T-helper 2 cell treated with Interferon-gamma antibody and Interleukin-4, amounts not matched to agents 5 μg/mL and 100 μg/mL, for 36 hours (primary cell): ENCODE measurements around the gene CRLF2.
"Not testable (repeated sequence)": the region's sequence is repeated elsewhere in the genome, so short reads cannot be mapped to it uniquely, and the experiment has no call there.

Source experiments
- DNase-seq: peaks from one replicate; pipeline ENCODE4 v3.0.0; 2021; ENCODE audit warnings: low spot score
- H3K27ac Mint-ChIP-seq: one replicate; pipeline ENCODE4 v1.8.0; 2021; ENCODE audit warnings: mild to moderate bottlenecking, mixed read lengths
- H3K27me3 Mint-ChIP-seq: one replicate; pipeline ENCODE4 v1.8.0; 2021; ENCODE audit warnings: low read depth, mixed read lengths
- H3K36me3 Mint-ChIP-seq: one replicate; pipeline ENCODE4 v1.8.0; 2021; ENCODE audit warnings: low read depth, mixed read lengths
- H3K4me1 Mint-ChIP-seq: one replicate; pipeline ENCODE4 v1.8.0; 2021; ENCODE audit warnings: low read depth, mixed read lengths
- H3K4me3 Mint-ChIP-seq: one replicate; pipeline ENCODE4 v1.8.0; 2022; ENCODE audit warnings: mild to moderate bottlenecking, moderate library complexity, mixed read lengths
- H3K9me3 Mint-ChIP-seq: one replicate; pipeline ENCODE4 v1.8.0; 2021; ENCODE audit warnings: mixed read lengths

Gene CRLF2

GRCh38 chrX:1192196-1192595, 20.3 kb downstream of the CRLF2 start:
- H3K36me3 Mint-ChIP-seq: peaks cover 13% of the 10 kb centered on the region
- not testable (repeated sequence) for H3K4me3 Mint-ChIP-seq, H3K27me3 Mint-ChIP-seq, DNase-seq, H3K4me1 Mint-ChIP-seq, H3K9me3 Mint-ChIP-seq, H3K27ac Mint-ChIP-seq

- Mint-ChIP-seq H3K27me3 (no peaks in the 10 kb centered on the region), H3K4me3 (no peak overlapping the region), H3K36me3 (peaks cover 11% of the 10 kb centered on the region), H3K27ac (no peak overlapping the region), H3K4me1 (no peaks in the 10 kb centered on the region), H3K9me3 (peaks cover 3% of the 10 kb centered on the region)
- no peak for DNase-seq
Observed at GRCh38 chrX:1190596-1191145, 21.8 kb downstream of the CRLF2 start.

- H3K9me3 Mint-ChIP-seq: no peaks in the 10 kb centered on the region
- H3K4me1 Mint-ChIP-seq: peaks cover 5% of the 10 kb centered on the region
- no peak overlapping the region for H3K4me3 Mint-ChIP-seq
- H3K27me3 Mint-ChIP-seq: no peaks in the 10 kb centered on the region
- no peak overlapping the region for H3K27ac Mint-ChIP-seq
- peak; percentile 45 for DNase-seq
- peaks cover 3% of the 10 kb centered on the region for H3K36me3 Mint-ChIP-seq
Observed at GRCh38 chrX:1185561-1185960, 26.9 kb downstream of the CRLF2 start.

GRCh38 chrX:1182211-1182610, 30.2 kb downstream of the CRLF2 start:
- no peak overlapping the region for H3K27ac Mint-ChIP-seq
- peaks cover 5% of the 10 kb centered on the region for H3K4me1 Mint-ChIP-seq
- H3K9me3 Mint-ChIP-seq: no peaks in the 10 kb centered on the region
- DNase-seq: no peak
- H3K4me3 Mint-ChIP-seq: no peak overlapping the region
- no peaks in the 10 kb centered on the region for H3K27me3 Mint-ChIP-seq
- H3K36me3 Mint-ChIP-seq: no peaks in the 10 kb centered on the region

- DNase-seq: peak; percentile 1
- H3K4me1 Mint-ChIP-seq, H3K36me3 Mint-ChIP-seq, H3K27ac Mint-ChIP-seq, H3K27me3 Mint-ChIP-seq, H3K9me3 Mint-ChIP-seq, H3K4me3 Mint-ChIP-seq: not testable (repeated sequence)
Observed at GRCh38 chrX:1181661-1182060, 30.8 kb downstream of the CRLF2 start.

- no peak overlapping the region for H3K27ac Mint-ChIP-seq
- DNase-seq: no peak
- no peaks in the 10 kb centered on the region for H3K36me3 Mint-ChIP-seq
- H3K4me3 Mint-ChIP-seq: no peak overlapping the region
- no peaks in the 10 kb centered on the region for H3K9me3 Mint-ChIP-seq
- no peaks in the 10 kb centered on the region for H3K27me3 Mint-ChIP-seq
- H3K4me1 Mint-ChIP-seq: peaks cover 5% of the 10 kb centered on the region
Observed at GRCh38 chrX:1181170-1181569, 31.3 kb downstream of the CRLF2 start.

GRCh38 chrX:1178580-1179057, 33.8 kb downstream of the CRLF2 start:
- H3K4me3 Mint-ChIP-seq: no peak overlapping the region
- no peaks in the 10 kb centered on the region for H3K9me3 Mint-ChIP-seq
- no peaks in the 10 kb centered on the region for H3K4me1 Mint-ChIP-seq
- peak; percentile 3 for DNase-seq
- no peaks in the 10 kb centered on the region for H3K27me3 Mint-ChIP-seq
- no peaks in the 10 kb centered on the region for H3K36me3 Mint-ChIP-seq
- H3K27ac Mint-ChIP-seq: peak overlapping the region; percentile 69

GRCh38 chrX:1176531-1177320, 35.7 kb downstream of the CRLF2 start:
- H3K27me3 Mint-ChIP-seq, H3K27ac Mint-ChIP-seq, H3K4me3 Mint-ChIP-seq, H3K4me1 Mint-ChIP-seq, H3K36me3 Mint-ChIP-seq, H3K9me3 Mint-ChIP-seq: not testable (repeated sequence)
- DNase-seq: peak; percentile 3

- not testable (repeated sequence) for H3K4me3 Mint-ChIP-seq, H3K27me3 Mint-ChIP-seq, H3K4me1 Mint-ChIP-seq, DNase-seq, H3K36me3 Mint-ChIP-seq, H3K9me3 Mint-ChIP-seq, H3K27ac Mint-ChIP-seq
Observed at GRCh38 chrX:1174609-1175545, 37.6 kb downstream of the CRLF2 start.

- H3K9me3 Mint-ChIP-seq, H3K4me1 Mint-ChIP-seq, H3K36me3 Mint-ChIP-seq, H3K27ac Mint-ChIP-seq, H3K27me3 Mint-ChIP-seq, H3K4me3 Mint-ChIP-seq: not testable (repeated sequence)
- DNase-seq: peak; percentile 2
Observed at GRCh38 chrX:1173435-1173834, 39.0 kb downstream of the CRLF2 start.

- Mint-ChIP-seq H3K27me3 (no peaks in the 10 kb centered on the region), H3K9me3 (no peaks in the 10 kb centered on the region), H3K4me1 (peaks cover 6% of the 10 kb centered on the region), H3K4me3 (no peak overlapping the region), H3K36me3 (no peaks in the 10 kb centered on the region), H3K27ac (no peak overlapping the region)
- no peak for DNase-seq
Observed at GRCh38 chrX:1172496-1172895, 40.0 kb downstream of the CRLF2 start.

- peak; percentile 2 for DNase-seq
- H3K4me3 Mint-ChIP-seq, H3K4me1 Mint-ChIP-seq, H3K36me3 Mint-ChIP-seq, H3K27ac Mint-ChIP-seq, H3K27me3 Mint-ChIP-seq, H3K9me3 Mint-ChIP-seq: not testable (repeated sequence)
Observed at GRCh38 chrX:1171915-1172314, 40.5 kb downstream of the CRLF2 start.

GRCh38 chrX:1170243-1170642, 42.2 kb downstream of the CRLF2 start:
- Mint-ChIP-seq H3K4me3 (no peak overlapping the region), H3K4me1 (peaks cover 13% of the 10 kb centered on the region), H3K36me3 (no peaks in the 10 kb centered on the region), H3K27me3 (no peaks in the 10 kb centered on the region), H3K27ac (no peak overlapping the region), H3K9me3 (no peaks in the 10 kb centered on the region)
- no peak for DNase-seq

GRCh38 chrX:1169189-1169588, 43.3 kb downstream of the CRLF2 start:
- DNase-seq: no peak
- H3K4me1 Mint-ChIP-seq: peaks cover 17% of the 10 kb centered on the region
- H3K4me3 Mint-ChIP-seq: no peak overlapping the region
- no peaks in the 10 kb centered on the region for H3K36me3 Mint-ChIP-seq
- H3K27me3 Mint-ChIP-seq: no peaks in the 10 kb centered on the region
- H3K27ac Mint-ChIP-seq: no peak overlapping the region
- H3K9me3 Mint-ChIP-seq: no peaks in the 10 kb centered on the region
